Neural cell (in vitro differentiated cells): ENCODE measurements around the gene EI24.

Source experiments
- CTCF ChIP-seq: fragments of 450-650 bp; IDR thresholded peaks from 2 replicates; pipeline ENCODE4 v1.5.1; 2014; ENCODE audit warnings: antibody characterized with exemption, mild to moderate bottlenecking, moderate library complexity; ENCODE audit not compliant: poor library complexity, severe bottlenecking
- EP300 ChIP-seq: fragments of 450-650 bp; conservative IDR thresholded peaks from 2 replicates; pipeline ENCODE4 v1.6.1; 2014; ENCODE audit warnings: antibody characterized with exemption, mild to moderate bottlenecking, moderate library complexity; ENCODE audit not compliant: poor library complexity, severe bottlenecking
- EZH2 ChIP-seq: fragments of 200-600, 300-800 bp; shearing (Covaris generic), sonication (generic); IDR thresholded peaks from 2 replicates; pipeline ENCODE4 v1.6.1; 2014; ENCODE audit warnings: antibody characterized with exemption, low read length, borderline replicate concordance, mild to moderate bottlenecking; ENCODE audit not compliant: insufficient read depth, poor library complexity, severe bottlenecking
- POLR2AphosphoS5 ChIP-seq: IDR thresholded peaks from 2 replicates; pipeline ENCODE4 v1.6.1; 2012
- SMC3 ChIP-seq: fragments of 450-650 bp; conservative IDR thresholded peaks from 2 replicates; pipeline ENCODE4 v1.6.1; 2014; ENCODE audit warnings: antibody characterized with exemption, mild to moderate bottlenecking, moderate library complexity; ENCODE audit not compliant: poor library complexity

- TF ChIP-seq EZH2 (no peak), CTCF (no peak), POLR2AphosphoS5 (no peak), EP300 (no peak), SMC3 (no peak)
Observed at GRCh38 chr11:125587480-125587879, 18.2 kb downstream of the EI24 start.
